Liver (tissue), 9 donors: ENCODE data around the gene CFAP100. TPM values are rescaled to one million over a fixed set of nuclear protein-coding genes. Genes with fewer than 3 reads are reported as not detected.

ENCODE experiments used
- DNase-seq: peaks from one replicate; pipeline ENCODE4 v3.0.0-alpha.2; 2017; ENCODE audit warnings: low spot score
- H3K27ac ChIP-seq, 2 donors: one replicate each; pipeline ENCODE4 v1.7.0; 2013; ENCODE audit warnings: inconsistent platforms in 2 of 2, low read length in 2 of 2, control low read depth in 1 of 2, low read depth in 1 of 2, mild to moderate bottlenecking in 1 of 2
- H3K27me3 ChIP-seq, 4 donors: one replicate each; pipeline versions ENCODE4 v1.6.1 to v1.7.0; 2013; ENCODE audit warnings: low read length in 3 of 4, inconsistent platforms in 1 of 4, mild to moderate bottlenecking in 1 of 4, moderate library complexity in 1 of 4; ENCODE audit not compliant: control insufficient read depth in 4 of 4, insufficient read depth in 4 of 4
- H3K36me3 ChIP-seq, 4 donors: one replicate each; pipeline versions ENCODE4 v1.6.1 to v1.7.0; 2013; ENCODE audit warnings: low read length in 3 of 4, mild to moderate bottlenecking in 3 of 4, low read depth in 1 of 4, moderate library complexity in 1 of 4; ENCODE audit not compliant: control insufficient read depth in 4 of 4, insufficient read depth in 3 of 4
- H3K4me1 ChIP-seq, 4 donors: one replicate each; pipeline versions ENCODE4 v1.6.1 to v1.7.0; 2013; ENCODE audit warnings: low read length in 3 of 4, mild to moderate bottlenecking in 3 of 4, moderate library complexity in 1 of 4; ENCODE audit not compliant: control insufficient read depth in 4 of 4, insufficient read depth in 4 of 4
- H3K4me3 ChIP-seq, 3 donors: one replicate each; pipeline versions ENCODE4 v1.6.1 to v1.7.0; 2013; ENCODE audit warnings: low read length in 3 of 3, control low read depth in 1 of 3, low read depth in 1 of 3, mild to moderate bottlenecking in 1 of 3
- H3K9ac ChIP-seq, 2 donors: one replicate each; pipeline ENCODE4 v1.7.0; 2013; ENCODE audit warnings: low read length in 2 of 2, mild to moderate bottlenecking in 2 of 2, moderate library complexity in 2 of 2, control low read depth in 1 of 2, low read depth in 1 of 2
- H3K9me3 ChIP-seq, 4 donors: one replicate each; pipeline versions ENCODE4 v1.6.1 to v1.7.0; 2013; ENCODE audit warnings: low read length in 3 of 4; ENCODE audit not compliant: control insufficient read depth in 4 of 4
- EGR1 ChIP-seq, 2 donors: IDR thresholded peaks; 2 replicates each; pipeline ENCODE4 v1.6.1; 2016 to 2018; ENCODE audit warnings: antibody characterized with exemption in 2 of 2, low read depth in 2 of 2
- FOXA2 ChIP-seq: IDR thresholded peaks from 2 replicates; pipeline ENCODE4 v1.6.1; 2016; ENCODE audit warnings: antibody characterized with exemption
- GABPA ChIP-seq, 2 donors: IDR thresholded peaks in 1 of 2; conservative IDR thresholded peaks in 1 of 2; 2 replicates each; pipeline ENCODE4 v1.6.1; 2016; ENCODE audit warnings: antibody characterized with exemption in 2 of 2, mild to moderate bottlenecking in 1 of 2, moderate library complexity in 1 of 2
- HNF4A ChIP-seq, 2 donors: conservative IDR thresholded peaks; 2 replicates each; pipeline ENCODE4 v1.6.1; 2016; ENCODE audit warnings: antibody characterized with exemption in 2 of 2, mild to moderate bottlenecking in 2 of 2
- HNF4G ChIP-seq: IDR thresholded peaks from 2 replicates; pipeline ENCODE4 v1.6.1; 2016; ENCODE audit warnings: antibody characterized with exemption
- JUND ChIP-seq, 2 donors: IDR thresholded peaks; 2 replicates each; pipeline ENCODE4 v1.6.1; 2016; ENCODE audit warnings: antibody characterized with exemption in 2 of 2
- NR2F2 ChIP-seq: IDR thresholded peaks from 2 replicates; pipeline ENCODE4 v1.6.1; 2016; ENCODE audit warnings: antibody characterized with exemption
- RAD21 ChIP-seq, 2 donors: IDR thresholded peaks; 2 replicates each; pipeline ENCODE4 v1.6.1; 2016; ENCODE audit warnings: antibody characterized with exemption in 2 of 2, mild to moderate bottlenecking in 2 of 2
- REST ChIP-seq: IDR thresholded peaks from 2 replicates; pipeline ENCODE4 v1.6.1; 2016; ENCODE audit warnings: antibody characterized with exemption, mild to moderate bottlenecking
- RXRA ChIP-seq, 2 donors: IDR thresholded peaks; 2 replicates each; pipeline ENCODE4 v1.6.1; 2017 to 2018; ENCODE audit warnings: antibody characterized with exemption in 2 of 2, mild to moderate bottlenecking in 1 of 2
- SP1 ChIP-seq: IDR thresholded peaks from 2 replicates; pipeline ENCODE4 v1.6.1; 2018; ENCODE audit warnings: antibody characterized with exemption, mild to moderate bottlenecking
- TAF1 ChIP-seq: conservative IDR thresholded peaks from 2 replicates; pipeline ENCODE4 v1.6.1; 2016; ENCODE audit warnings: antibody characterized with exemption, mild to moderate bottlenecking
- YY1 ChIP-seq: IDR thresholded peaks from 2 replicates; pipeline ENCODE4 v1.6.1; 2016; ENCODE audit warnings: antibody characterized with exemption, mild to moderate bottlenecking
- ZBTB33 ChIP-seq: IDR thresholded peaks from 2 replicates; pipeline ENCODE4 v1.6.1; 2016; ENCODE audit warnings: antibody characterized with exemption
- WGBS: extraction: QIAGEN DNeasy Blood & Tissue Kit; methylation state at CpG from one replicate; pipeline ENCODE4 v1.1.7; 2013; 5-methylcytosine and 5-hydroxymethylcytosine counted together
- polyA plus RNA-seq, 2 donors: library from polyadenylated mRNA; stranded (reverse) in 1 of 2; unstranded in 1 of 2; fragments of 200-250 nt in 1 of 2; fragments of >200 nt in 1 of 2; fragmentation: Nextera tagmentation in 1 of 2; extraction: Ambion mirVana in 1 of 2; gene quantifications; one replicate each; pipeline versions ENCODE4 v1.2.1 to v1.2.3, GENCODE V29; 2013 to 2015
- total RNA-seq, 2 donors: library from RNA; depleted of rRNA; stranded (reverse); fragments of >200 nt; gene quantifications; one replicate each; pipeline ENCODE4 v1.2.3, GENCODE V29; 2014
- TF ChIP-seq, protein P1 (sequence below): IDR thresholded peaks from 2 replicates; pipeline ENCODE4 v1.6.1; 2016; ENCODE audit warnings: antibody characterized with exemption
- TF ChIP-seq, protein P2 (sequence below): fragments of 150-350 bp; IDR thresholded peaks from 2 replicates; pipeline ENCODE4 v1.5.1; 2017; ENCODE audit warnings: improper control_type of control experiment, low read depth, low read length; ENCODE audit not compliant: missing input control
- TF ChIP-seq, protein P3 (sequence below): IDR thresholded peaks from 2 replicates; pipeline ENCODE4 v1.6.1; 2016; ENCODE audit warnings: antibody characterized with exemption
- donor health status: healthy.
- donor health status: healthy.
- donor health status: healthy.
- donor health status: healthy.
- donor health status: healthy.

CFAP100 gene
- total and polyA plus RNA-seq, 4 donors = not detected

- TF ChIP-seq HNF4G (no peak), FOXA2 (no peak), RXRA (IDR thresholded peaks at IDR 0.05) (no peak), GABPA (IDR thresholded peaks at IDR 0.05 in 1 of 2, conservative IDR thresholded peaks at IDR 0.05 in 1 of 2) (no peak), YY1 (no peak), HNF4A (conservative IDR thresholded peaks at IDR 0.05) (no peak), JUND (IDR thresholded peaks at IDR 0.05) (no peak), TAF1 (no peak), REST (no peak), NR2F2 (no peak)
- TF ChIP-seq, protein P1, sequence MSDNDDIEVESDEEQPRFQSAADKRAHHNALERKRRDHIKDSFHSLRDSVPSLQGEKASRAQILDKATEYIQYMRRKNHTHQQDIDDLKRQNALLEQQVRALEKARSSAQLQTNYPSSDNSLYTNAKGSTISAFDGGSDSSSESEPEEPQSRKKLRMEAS = no peak
- H3K4me1 ChIP-seq = peaks cover 0 to 8% (median 4%) of the 10 kb centered on the region in 4 donors
- no peak for DNase-seq
- peaks cover 0 to 2% (median 0%) of the 10 kb centered on the region in 4 donors for H3K27me3 ChIP-seq
- H3K9ac ChIP-seq = no peak overlapping the region
- H3K4me3 ChIP-seq = no peak overlapping the region
- WGBS = 88% methylated on average over 4 of the region's 4 CpGs
- no peaks in the 10 kb centered on the region for H3K36me3 ChIP-seq
- H3K27ac ChIP-seq = no peak overlapping the region
- no peaks in the 10 kb centered on the region for H3K9me3 ChIP-seq
These were observed 1.1 kb upstream of the CFAP100 start for GRCh38 chr3:126393563-126393962.

GRCh38 chr3:126394977-126395321, 240 bp downstream of the CFAP100 start:
- TF ChIP-seq SP1 = no peak
- TF ChIP-seq, protein P2, sequence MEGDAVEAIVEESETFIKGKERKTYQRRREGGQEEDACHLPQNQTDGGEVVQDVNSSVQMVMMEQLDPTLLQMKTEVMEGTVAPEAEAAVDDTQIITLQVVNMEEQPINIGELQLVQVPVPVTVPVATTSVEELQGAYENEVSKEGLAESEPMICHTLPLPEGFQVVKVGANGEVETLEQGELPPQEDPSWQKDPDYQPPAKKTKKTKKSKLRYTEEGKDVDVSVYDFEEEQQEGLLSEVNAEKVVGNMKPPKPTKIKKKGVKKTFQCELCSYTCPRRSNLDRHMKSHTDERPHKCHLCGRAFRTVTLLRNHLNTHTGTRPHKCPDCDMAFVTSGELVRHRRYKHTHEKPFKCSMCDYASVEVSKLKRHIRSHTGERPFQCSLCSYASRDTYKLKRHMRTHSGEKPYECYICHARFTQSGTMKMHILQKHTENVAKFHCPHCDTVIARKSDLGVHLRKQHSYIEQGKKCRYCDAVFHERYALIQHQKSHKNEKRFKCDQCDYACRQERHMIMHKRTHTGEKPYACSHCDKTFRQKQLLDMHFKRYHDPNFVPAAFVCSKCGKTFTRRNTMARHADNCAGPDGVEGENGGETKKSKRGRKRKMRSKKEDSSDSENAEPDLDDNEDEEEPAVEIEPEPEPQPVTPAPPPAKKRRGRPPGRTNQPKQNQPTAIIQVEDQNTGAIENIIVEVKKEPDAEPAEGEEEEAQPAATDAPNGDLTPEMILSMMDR = no peak
- TF ChIP-seq ZBTB33 = no peak
- TF ChIP-seq YY1 = no peak
- TF ChIP-seq NR2F2 = no peak
- no peak for TF ChIP-seq REST
- TF ChIP-seq EGR1 (IDR thresholded peaks at IDR 0.05; ENCODE audit: low read depth in 2 of 2) = no peak
- TF ChIP-seq RAD21 (IDR thresholded peaks at IDR 0.05) = no peak
- no peak for TF ChIP-seq TAF1
- TF ChIP-seq, protein P3, sequence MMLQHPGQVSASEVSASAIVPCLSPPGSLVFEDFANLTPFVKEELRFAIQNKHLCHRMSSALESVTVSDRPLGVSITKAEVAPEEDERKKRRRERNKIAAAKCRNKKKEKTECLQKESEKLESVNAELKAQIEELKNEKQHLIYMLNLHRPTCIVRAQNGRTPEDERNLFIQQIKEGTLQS = no peak
- H3K27ac ChIP-seq = no peak overlapping the region
- no peak for DNase-seq
- H3K4me1 ChIP-seq = no peaks in the 10 kb centered on the region
- no peak overlapping the region for H3K9ac ChIP-seq
- H3K9me3 ChIP-seq = no peaks in the 10 kb centered on the region
- peaks cover 0 to 2% (median 0%) of the 10 kb centered on the region in 4 donors for H3K27me3 ChIP-seq
- 26% methylated on average over 30 of the region's 30 CpGs for WGBS
- no peaks in the 10 kb centered on the region for H3K36me3 ChIP-seq
- H3K4me3 ChIP-seq = no peak overlapping the region
